H1 (cell line): Measurements from ENCODE around the gene KDM6A. TPM values are rescaled to one million over a fixed set of nuclear protein-coding genes. Genes with fewer than 3 reads are reported as not detected.

Source experiments
- SP2 ChIP-seq: IDR thresholded peaks from 2 replicates; pipeline ENCODE4 v1.6.1; 2012; ENCODE audit warnings: mild to moderate bottlenecking, low read length, inconsistent platforms
- polyA plus RNA-seq, 7 experiments: library from polyadenylated mRNA; depleted of rRNA in 3 of 7; stranded (reverse) in 5 of 7; unstranded in 2 of 7; fragments of >200 nt in 5 of 7; fragments of 200-250 nt in 2 of 7; gene quantifications; 1 replicate in 5 of 7; 2 replicates in 1 of 7; 4 replicates in 1 of 7; pipeline versions ENCODE4 v1.2.1 to v1.2.3, GENCODE V29; 2011 to 2013; ENCODE audit warnings: missing spikeins in 2 of 7, mixed read lengths in 2 of 7
- total RNA-seq: library from RNA; stranded (reverse); fragmentation: NEBNext Ultra II Directional; extraction: Animal tissue kit (Norgen Biotek cat#: 25700); gene quantifications from 2 replicates; pipeline ENCODE4 v1.2.1, GENCODE V29; 2021

Gene KDM6A
- total and polyA plus RNA-seq, 2 of the 8 experiments (the other 6 are each of a cell fraction or from before 2014, with no cell fraction given), result 43.5 to 58.4 TPM

GRCh38 chrX:45154462-45154861, 281.5 kb downstream of the KDM6A start (continued):
- no peak for TF ChIP-seq SP2
